Measurements from ENCODE around the gene GABRR2.

The GABRR2 gene

GRCh38 chr6:89215391-89215790, 99.7 kb downstream of the GABRR2 start:
- Histone ChIP-seq H3K4me1 (no peaks in the 10 kb centered on the region), H3K4me3 (ENCODE audit: low read depth, low read length) (no peak overlapping the region), H3K36me3 (ENCODE audit: control insufficient read depth, insufficient read depth, low read length) (no peaks in the 10 kb centered on the region)

GRCh38 chr6:89214197-89214596, 100.9 kb downstream of the GABRR2 start:
- H3K9ac ChIP-seq: no peak overlapping the region
- no peaks in the 10 kb centered on the region for H3K9me3 ChIP-seq (ENCODE audit: control insufficient read depth, low read length)
- no peak overlapping the region for H3K27ac ChIP-seq
- TF ChIP-seq CTCF (IDR thresholded peaks at IDR 0.05): no peak
- H3K4me1 ChIP-seq: no peaks in the 10 kb centered on the region
- no peak overlapping the region for H2AFZ ChIP-seq
- H3K79me2 ChIP-seq: no peaks in the 10 kb centered on the region
- no peak overlapping the region for H3K4me2 ChIP-seq (ENCODE audit: low read length)
- no peaks in the 10 kb centered on the region for H3K36me3 ChIP-seq (ENCODE audit: control insufficient read depth, insufficient read depth, low read length)
- H3K27me3 ChIP-seq (ENCODE audit: control insufficient read depth, insufficient read depth, low read length): no peaks in the 10 kb centered on the region
- no peak overlapping the region for H3K4me3 ChIP-seq (ENCODE audit: low read depth, low read length)

More at GRCh38 chr6:89215391-89215790, 99.7 kb downstream of the GABRR2 start:
- no peak overlapping the region for H3K27ac ChIP-seq
- H3K79me2 ChIP-seq: no peaks in the 10 kb centered on the region
- no peaks in the 10 kb centered on the region for H3K27me3 ChIP-seq (ENCODE audit: control insufficient read depth, insufficient read depth, low read length)
- no peak overlapping the region for H2AFZ ChIP-seq
- H3K9ac ChIP-seq: no peak overlapping the region
- H3K9me3 ChIP-seq (ENCODE audit: control insufficient read depth, low read length): no peaks in the 10 kb centered on the region
- H3K4me2 ChIP-seq (ENCODE audit: low read length): no peak overlapping the region
- no peak for TF ChIP-seq CTCF (IDR thresholded peaks at IDR 0.05)

- TF ChIP-seq CTCF (IDR thresholded peaks at IDR 0.05): no peak
- no peaks in the 10 kb centered on the region for H3K79me2 ChIP-seq
- no peak overlapping the region for H3K4me3 ChIP-seq (ENCODE audit: low read depth, low read length)
Measured at GRCh38 chr6:89212472-89212871, 102.6 kb downstream of the GABRR2 start.

GRCh38 chr6:89209457-89209856, 105.6 kb downstream of the GABRR2 start:
- H3K9ac ChIP-seq: no peak overlapping the region
- H3K4me3 ChIP-seq (ENCODE audit: low read depth, low read length): no peak overlapping the region
- no peaks in the 10 kb centered on the region for H3K9me3 ChIP-seq (ENCODE audit: control insufficient read depth, low read length)
- no peaks in the 10 kb centered on the region for H3K79me2 ChIP-seq
- H3K4me1 ChIP-seq: no peaks in the 10 kb centered on the region
- no peak overlapping the region for H3K4me2 ChIP-seq (ENCODE audit: low read length)
- H3K27ac ChIP-seq: no peak overlapping the region
- no peak for TF ChIP-seq CTCF (IDR thresholded peaks at IDR 0.05)
- no peaks in the 10 kb centered on the region for H3K36me3 ChIP-seq (ENCODE audit: control insufficient read depth, insufficient read depth, low read length)
- H3K27me3 ChIP-seq (ENCODE audit: control insufficient read depth, insufficient read depth, low read length): no peaks in the 10 kb centered on the region
- no peak overlapping the region for H2AFZ ChIP-seq

More at GRCh38 chr6:89212472-89212871, 102.6 kb downstream of the GABRR2 start:
- Histone ChIP-seq H3K4me1 (no peaks in the 10 kb centered on the region), H3K4me2 (ENCODE audit: low read length) (no peak overlapping the region), H3K27me3 (ENCODE audit: control insufficient read depth, insufficient read depth, low read length) (no peaks in the 10 kb centered on the region), H3K9ac (no peak overlapping the region), H3K36me3 (ENCODE audit: control insufficient read depth, insufficient read depth, low read length) (no peaks in the 10 kb centered on the region), H2AFZ (no peak overlapping the region), H3K27ac (no peak overlapping the region), H3K9me3 (ENCODE audit: control insufficient read depth, low read length) (no peaks in the 10 kb centered on the region)

GRCh38 chr6:89208551-89208950, 106.5 kb downstream of the GABRR2 start:
- Histone ChIP-seq H3K9ac (no peak overlapping the region), H3K9me3 (ENCODE audit: control insufficient read depth, low read length) (no peaks in the 10 kb centered on the region), H3K27ac (no peak overlapping the region), H3K4me2 (ENCODE audit: low read length) (no peak overlapping the region), H3K36me3 (ENCODE audit: control insufficient read depth, insufficient read depth, low read length) (no peaks in the 10 kb centered on the region), H3K79me2 (no peaks in the 10 kb centered on the region), H3K27me3 (ENCODE audit: control insufficient read depth, insufficient read depth, low read length) (no peaks in the 10 kb centered on the region), H3K4me1 (no peaks in the 10 kb centered on the region), H2AFZ (no peak overlapping the region), H3K4me3 (ENCODE audit: low read depth, low read length) (no peak overlapping the region)
- no peak for TF ChIP-seq CTCF (IDR thresholded peaks at IDR 0.05)

All from parathyroid adenoma (tissue), 2 donors.